Measurements from ENCODE around the gene PTP4A2. TPM values are rescaled to one million over a fixed set of nuclear protein-coding genes. Genes with fewer than 3 reads are reported as not detected.

PTP4A2 gene
- total RNA-seq, 2 donors from 2014 or later, result 240 to 332 TPM

DNA sequence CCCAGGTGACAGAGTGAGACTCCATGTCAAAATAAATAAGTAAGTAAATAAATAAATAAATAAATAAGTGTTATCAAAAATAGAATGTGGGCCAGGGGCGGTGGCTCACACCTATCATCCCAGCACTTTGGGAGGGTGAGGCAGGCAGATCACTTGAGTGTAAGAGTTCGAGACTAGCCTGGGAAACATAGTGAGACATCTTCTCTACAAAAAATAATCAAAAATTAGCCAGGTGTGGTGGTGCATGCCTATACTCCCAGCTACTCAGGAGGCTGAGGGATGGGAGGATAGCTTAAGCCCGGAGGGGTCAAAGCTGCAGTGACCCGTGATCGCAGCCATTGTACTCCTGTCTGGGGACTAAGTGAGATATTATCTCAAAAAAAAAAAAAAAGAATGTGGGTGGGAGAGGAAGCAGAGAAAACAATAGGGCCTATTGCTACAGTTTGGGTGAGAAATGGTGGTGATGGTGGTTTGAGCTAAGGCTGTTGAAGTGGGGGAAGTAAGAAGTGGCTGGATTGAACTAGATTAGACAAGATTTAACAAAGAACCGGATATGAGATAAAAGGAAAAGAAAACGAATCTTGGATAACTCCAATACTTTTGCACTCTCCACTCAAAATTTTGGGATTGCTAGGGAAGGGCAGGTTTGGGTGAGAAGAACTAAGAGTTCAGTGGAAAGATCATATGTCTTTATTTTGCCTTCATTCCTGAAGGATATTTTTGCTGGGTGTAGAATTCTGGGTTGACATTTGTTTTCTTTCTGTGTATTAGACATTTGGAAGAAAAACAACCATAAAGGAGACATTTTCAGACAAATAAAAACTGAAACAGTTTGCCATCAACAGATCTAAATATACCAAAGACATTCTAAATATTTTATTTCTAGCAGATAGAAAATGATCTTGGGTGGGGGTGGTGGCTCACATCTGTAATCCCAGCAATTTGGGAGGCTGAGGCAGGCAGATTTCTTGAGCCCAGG, 65.2 kb downstream of the PTP4A2 start:
- TF ChIP-seq CTCF (IDR thresholded peaks at IDR 0.05), result no peak
- no peaks in the 10 kb centered on the region for H3K9me3 ChIP-seq
- no peaks in the 10 kb centered on the region for H3K36me3 ChIP-seq

GRCh38 chr1:31871703-31872102, 66.5 kb downstream of the PTP4A2 start:
- no peak for DNase-seq
- Histone ChIP-seq H3K4me1 (no peaks in the 10 kb centered on the region), H3K9me3 (no peaks in the 10 kb centered on the region), H3K4me3 (no peak overlapping the region), H3K36me3 (no peaks in the 10 kb centered on the region), H3K27ac (no peak overlapping the region), H3K27me3 (no peaks in the 10 kb centered on the region), H3K9ac (ENCODE audit: low read depth in 2 of 2, low read length in 2 of 2) (no peak overlapping the region)
- no peak for TF ChIP-seq CTCF (IDR thresholded peaks at IDR 0.05)
- intact Hi-C loops (cut with DNase I), result no loop called here

More for the DNA sequence above, 65.2 kb downstream of the PTP4A2 start:
- no peak for DNase-seq
- intact Hi-C loops (cut with DNase I), result no loop called here
- Histone ChIP-seq H3K27ac (no peak overlapping the region), H3K9ac (ENCODE audit: low read depth in 2 of 2, low read length in 2 of 2) (no peak overlapping the region), H3K4me1 (no peaks in the 10 kb centered on the region), H3K27me3 (no peaks in the 10 kb centered on the region), H3K4me3 (no peak overlapping the region)

- no peaks in the 10 kb centered on the region for H3K36me3 ChIP-seq
- no peak for DNase-seq
- H3K27me3 ChIP-seq, result no peaks in the 10 kb centered on the region
- no peaks in the 10 kb centered on the region for H3K9me3 ChIP-seq
- no peaks in the 10 kb centered on the region for H3K4me1 ChIP-seq
- no peak overlapping the region for H3K9ac ChIP-seq (ENCODE audit: low read depth in 2 of 2, low read length in 2 of 2)
- no peak overlapping the region for H3K4me3 ChIP-seq
- intact Hi-C loops (cut with DNase I), result no loop called here
- TF ChIP-seq CTCF (IDR thresholded peaks at IDR 0.05), result no peak
- no peak overlapping the region for H3K27ac ChIP-seq
Observed at GRCh38 chr1:31870086-31870736, 68.0 kb downstream of the PTP4A2 start.

DNA sequence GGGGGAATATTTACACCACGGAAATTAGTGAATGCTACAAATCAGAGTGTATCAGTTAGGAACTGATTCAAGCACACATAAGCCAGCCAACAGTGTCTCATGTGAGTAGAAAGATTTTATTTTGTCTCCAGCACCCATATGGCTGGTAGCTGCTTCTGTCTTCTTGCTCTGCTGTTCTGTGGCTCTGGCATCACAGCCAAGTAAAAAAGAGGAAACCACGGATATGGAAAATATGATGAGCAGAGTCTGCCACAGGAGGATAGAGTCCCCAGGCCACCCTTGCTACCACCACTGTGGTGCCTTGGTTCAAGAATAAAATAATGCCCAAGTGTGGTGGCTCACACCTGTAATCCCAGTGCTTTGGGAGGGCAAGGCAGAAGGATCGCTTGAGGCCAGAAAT, 68.7 kb downstream of the PTP4A2 start:
- TF ChIP-seq CTCF (IDR thresholded peaks at IDR 0.05), result no peak
- intact Hi-C loops (cut with DNase I), result no loop called here
- H3K9me3 ChIP-seq, result no peaks in the 10 kb centered on the region
- no peaks in the 10 kb centered on the region for H3K4me1 ChIP-seq
- no peak for DNase-seq
- H3K36me3 ChIP-seq, result no peaks in the 10 kb centered on the region
- H3K27me3 ChIP-seq, result no peaks in the 10 kb centered on the region
- no peak overlapping the region for H3K4me3 ChIP-seq
- no peak overlapping the region for H3K9ac ChIP-seq (ENCODE audit: low read depth in 2 of 2, low read length in 2 of 2)
- H3K27ac ChIP-seq, result no peak overlapping the region

DNA sequence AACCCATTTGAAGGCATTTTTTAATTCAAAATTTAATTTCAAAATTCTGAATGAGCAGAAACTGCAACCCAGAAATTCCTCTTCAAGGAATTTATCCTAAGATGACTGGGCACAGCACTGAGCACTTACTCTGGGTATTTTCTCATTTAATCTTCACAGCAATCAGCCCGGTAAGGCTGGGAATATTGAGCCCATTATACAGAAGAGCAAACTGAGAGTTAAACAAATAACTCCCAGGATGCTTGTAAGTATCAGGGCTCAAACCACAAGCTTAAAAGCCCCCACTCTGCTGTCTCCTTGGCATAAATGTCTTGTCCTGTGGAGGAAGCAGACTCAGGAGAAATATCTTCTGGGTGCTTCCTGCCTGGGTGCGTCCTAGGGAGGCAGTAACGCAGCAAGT, 69.3 kb downstream of the PTP4A2 start:
- Histone ChIP-seq H3K4me3 (no peak overlapping the region), H3K4me1 (no peaks in the 10 kb centered on the region), H3K9me3 (no peaks in the 10 kb centered on the region), H3K27me3 (no peaks in the 10 kb centered on the region), H3K27ac (no peak overlapping the region), H3K36me3 (no peaks in the 10 kb centered on the region), H3K9ac (ENCODE audit: low read depth in 2 of 2, low read length in 2 of 2) (no peak overlapping the region)
- intact Hi-C loops (cut with DNase I), result no loop called here
- no peak for TF ChIP-seq CTCF (IDR thresholded peaks at IDR 0.05)
- no peak for DNase-seq

Measured in colonic mucosa (tissue), 4 donors.